OCI-LY1 (cell line): ENCODE data around the gene DOCK6.

Experiments used
- H2AFZ ChIP-seq: fragments of 200-600 bp; sonication (generic), shearing (Covaris generic); 2 replicates; pipeline ENCODE4 v1.6.0; 2014; ENCODE audit warnings: antibody characterized with exemption, mild to moderate bottlenecking, low read length
- H3F3A ChIP-seq: fragments of 200-600 bp; sonication (generic), shearing (Covaris generic); 2 replicates; pipeline ENCODE4 v1.6.0; 2014; ENCODE audit warnings: mild to moderate bottlenecking, antibody characterized with exemption, low read length, moderate library complexity; ENCODE audit not compliant: insufficient read depth
- H3K27ac ChIP-seq: fragments of 200-600 bp; sonication (generic); 2 replicates; pipeline ENCODE4 v1.5.1; 2014; ENCODE audit warnings: low read length, mixed run types, mild to moderate bottlenecking, low read depth; ENCODE audit not compliant: poor library complexity, severe bottlenecking
- H3K27me3 ChIP-seq: fragments of 200-600 bp; sonication (generic); 2 replicates; pipeline ENCODE4 v1.6.0; 2014; ENCODE audit warnings: antibody characterized with exemption, mild to moderate bottlenecking, low read length, moderate library complexity; ENCODE audit not compliant: insufficient read depth
- H3K36me3 ChIP-seq: fragments of 200-600 bp; sonication (generic); 2 replicates; pipeline ENCODE4 v1.6.1; 2014; ENCODE audit warnings: mild to moderate bottlenecking, antibody characterized with exemption, low read length, moderate library complexity, mixed read lengths; ENCODE audit not compliant: insufficient read depth
- H3K4me1 ChIP-seq: fragments of 200-600 bp; sonication (generic); 2 replicates; pipeline ENCODE4 v1.5.1; 2014; ENCODE audit warnings: mild to moderate bottlenecking, low read length, moderate library complexity; ENCODE audit not compliant: insufficient read depth, severe bottlenecking
- H3K4me2 ChIP-seq: fragments of 200-600 bp; sonication (generic), shearing (Covaris generic); 2 replicates; pipeline ENCODE4 v1.6.1; 2014; ENCODE audit warnings: low read length
- H3K4me3 ChIP-seq: fragments of 200-600 bp; sonication (generic); 2 replicates; pipeline ENCODE4 v1.5.1; 2014; ENCODE audit warnings: low read length, low read depth, mild to moderate bottlenecking, mixed read lengths; ENCODE audit not compliant: poor library complexity, severe bottlenecking
- H3K79me2 ChIP-seq: fragments of 200-600 bp; shearing (Covaris generic); 2 replicates; pipeline ENCODE4 v1.6.1; 2016; ENCODE audit warnings: mixed run types, low read length, mixed read lengths; ENCODE audit not compliant: insufficient read depth
- H3K9ac ChIP-seq: fragments of 200-600 bp; sonication (generic), shearing (Covaris generic); 2 replicates; pipeline ENCODE4 v1.6.1; 2014; ENCODE audit warnings: mild to moderate bottlenecking, low read length, mixed read lengths
- H3K9me2 ChIP-seq: fragments of 200-600 bp; sonication (generic), shearing (Covaris generic); 2 replicates; pipeline ENCODE4 v1.6.1; 2014; ENCODE audit warnings: low read depth, mild to moderate bottlenecking, low read length, mixed read lengths
- H3K9me3 ChIP-seq: fragments of 200-600 bp; shearing (Covaris generic); 2 replicates; pipeline ENCODE4 v1.6.1; 2014; ENCODE audit warnings: low read length, mixed read lengths
- H4K20me1 ChIP-seq: fragments of 200-600 bp; sonication (generic), shearing (Covaris generic); 2 replicates; pipeline ENCODE4 v1.6.0; 2016; ENCODE audit warnings: mild to moderate bottlenecking, low read length; ENCODE audit not compliant: insufficient read depth
- CTCF ChIP-seq: fragments of 200-600 bp; sonication (generic), shearing (Covaris generic); IDR thresholded peaks from 2 replicates; pipeline ENCODE4 v1.5.1; 2017; ENCODE audit warnings: mild to moderate bottlenecking, antibody characterized with exemption, low read length, moderate library complexity, mixed read lengths
- EZH2 ChIP-seq: fragments of 200-600 bp; sonication (generic), shearing (Covaris generic); IDR thresholded peaks from 2 replicates; pipeline ENCODE4 v1.8.0; 2017; ENCODE audit warnings: borderline replicate concordance, mixed run types, mild to moderate bottlenecking, antibody characterized with exemption, low read length, moderate library complexity, mixed read lengths

DOCK6 gene

GRCh38 chr19:11264452-11265176 is 2.3 kb upstream of the DOCK6 start:
- Histone ChIP-seq H3K9ac (no peak overlapping the region), H3K9me3 (no peaks in the 10 kb centered on the region), H3K36me3 (no peaks in the 10 kb centered on the region), H3K4me1 (peaks cover 21% of the 10 kb centered on the region), H3K4me2 (no peak overlapping the region), H3K9me2 (no peaks in the 10 kb centered on the region), H4K20me1 (no peaks in the 10 kb centered on the region), H2AFZ (no peak overlapping the region), H3K27ac (no peak overlapping the region), H3K27me3 (no peaks in the 10 kb centered on the region), H3K4me3 (no peak overlapping the region), H3F3A (no peaks in the 10 kb centered on the region), H3K79me2 (no peaks in the 10 kb centered on the region)
- TF ChIP-seq CTCF = no peak
- TF ChIP-seq EZH2 = no peak

GRCh38 chr19:11263726-11264125 is 1.4 kb upstream of the DOCK6 start:
- H3K27me3 ChIP-seq = no peaks in the 10 kb centered on the region

GRCh38 chr19:11261431-11261970 is 823 bp downstream of the DOCK6 start:
- H3K27ac ChIP-seq = no peak overlapping the region
- no peaks in the 10 kb centered on the region for H4K20me1 ChIP-seq
- H3F3A ChIP-seq = no peaks in the 10 kb centered on the region
- H3K9me2 ChIP-seq = no peaks in the 10 kb centered on the region
- peak overlapping the region; percentile 74; the same call in 1 of the 2 replicates for H3K9ac ChIP-seq
- H3K4me2 ChIP-seq = peak overlapping the region; percentile 94
- peaks cover 21% of the 10 kb centered on the region for H3K4me1 ChIP-seq
- no peaks in the 10 kb centered on the region for H3K79me2 ChIP-seq
- no peaks in the 10 kb centered on the region for H3K9me3 ChIP-seq
- TF ChIP-seq EZH2 = no peak
- no peak for TF ChIP-seq CTCF
- no peaks in the 10 kb centered on the region for H3K36me3 ChIP-seq
- H2AFZ ChIP-seq = no peak overlapping the region
- H3K27me3 ChIP-seq = no peaks in the 10 kb centered on the region
- H3K4me3 ChIP-seq = peak overlapping the region; percentile 88

More at GRCh38 chr19:11263726-11264125, 1.4 kb upstream of the DOCK6 start:
- H3F3A ChIP-seq = no peaks in the 10 kb centered on the region
- no peaks in the 10 kb centered on the region for H3K9me2 ChIP-seq
- no peak overlapping the region for H3K9ac ChIP-seq
- H3K9me3 ChIP-seq = no peaks in the 10 kb centered on the region
- H3K27ac ChIP-seq = no peak overlapping the region
- no peaks in the 10 kb centered on the region for H3K79me2 ChIP-seq
- H3K4me3 ChIP-seq = no peak overlapping the region
- no peak overlapping the region for H2AFZ ChIP-seq
- peaks cover 21% of the 10 kb centered on the region for H3K4me1 ChIP-seq
- no peak overlapping the region for H3K4me2 ChIP-seq
- no peaks in the 10 kb centered on the region for H3K36me3 ChIP-seq
- TF ChIP-seq EZH2 (no peak), CTCF (no peak)
- no peaks in the 10 kb centered on the region for H4K20me1 ChIP-seq
